PC-3 (cell line): ENCODE measurements around the gene BLMH. TPM values are rescaled to one million over a fixed set of nuclear protein-coding genes. Genes with fewer than 3 reads are reported as not detected.

Experiments
- ATAC-seq: fragments of 200-7000 bp; cut with Tn5 transposase; 2 replicates; pipeline ENCODE4 v1.9.1; 2020; ENCODE audit warnings: mild to moderate bottlenecking, moderate library complexity
- BruUV-seq: library from RNA; stranded (reverse); fragments of 400-500 nt; replicated peaks from 2 replicates; lab custom pipeline; 2021; lab: Mats Ljungman, UMichigan
- CTCF ChIA-PET: fragments of 300-600 bp; sonication (Branson Sonifier 250); formaldehyde crosslinking; loops from one replicate; lab custom pipeline; 2022; ENCODE audit warnings: antibody characterized with exemption; lab: Charles Lee
- POLR2A ChIA-PET: fragments of 300-600 bp; sonication (Branson Sonifier 250); formaldehyde crosslinking; loops from one replicate; lab custom pipeline; 2022; ENCODE audit warnings: antibody characterized with exemption; ENCODE audit not compliant: unreplicated experiment; lab: Charles Lee
- DNase-seq: peaks from one replicate; pipeline ENCODE4 v3.0.0-alpha.2; 2015
- H2AFZ ChIP-seq: fragments of 300-600 bp; sonication (generic); 2 replicates; pipeline ENCODE4 v1.6.0; 2016; ENCODE audit warnings: antibody characterized with exemption, low read length
- H3F3A ChIP-seq: fragments of 300-600 bp; sonication (generic); one replicate; pipeline ENCODE4 v1.6.0; 2017; ENCODE audit warnings: antibody characterized with exemption, low read length, control low read depth, mild to moderate bottlenecking; ENCODE audit not compliant: unreplicated experiment
- H3K27ac ChIP-seq: fragments of 300-600 bp; sonication (generic); 2 replicates; pipeline ENCODE4 v1.5.1; 2016; ENCODE audit warnings: mild to moderate bottlenecking, low read length
- H3K27me3 ChIP-seq: fragments of 300-600 bp; sonication (generic); 2 replicates; pipeline ENCODE4 v1.6.1; 2016; ENCODE audit warnings: low read length, mixed read lengths
- H3K36me3 ChIP-seq: fragments of 300-600 bp; sonication (generic); 2 replicates; pipeline ENCODE4 v1.6.1; 2016; ENCODE audit warnings: low read depth, mixed run types, low read length, mixed read lengths
- H3K4me1 ChIP-seq: fragments of 300-600 bp; sonication (generic); 2 replicates; pipeline ENCODE4 v1.5.1; 2016; ENCODE audit warnings: low read length; ENCODE audit not compliant: insufficient read depth
- H3K4me2 ChIP-seq: fragments of 300-600 bp; sonication (generic); 2 replicates; pipeline ENCODE4 v1.6.0; 2016; ENCODE audit warnings: low read length
- H3K4me3 ChIP-seq: fragments of 300-600 bp; sonication (generic); 2 replicates; pipeline ENCODE4 v1.5.1; 2016; ENCODE audit warnings: mild to moderate bottlenecking, low read length, mixed read lengths
- H3K79me2 ChIP-seq: fragments of 300-600 bp; sonication (generic); 2 replicates; pipeline ENCODE4 v1.6.1; 2017; ENCODE audit warnings: low read length, mixed read lengths
- H3K9ac ChIP-seq: fragments of 300-600 bp; sonication (generic); 2 replicates; pipeline ENCODE4 v1.6.0; 2016; ENCODE audit warnings: mild to moderate bottlenecking, low read length
- H3K9me2 ChIP-seq: fragments of 300-600 bp; sonication (generic); replicated peaks from 2 replicates; pipeline ENCODE4 v1.6.1; 2016; ENCODE audit warnings: mixed run types, low read length, mixed read lengths
- H3K9me3 ChIP-seq: fragments of 300-600 bp; sonication (generic); 2 replicates; pipeline ENCODE4 v1.6.1; 2016; ENCODE audit warnings: low read length, mixed read lengths
- H4K20me1 ChIP-seq: fragments of 300-600 bp; sonication (generic); 2 replicates; pipeline ENCODE4 v1.6.1; 2016; ENCODE audit warnings: low read length, mixed read lengths
- CTCF ChIP-seq: fragments of 300-600 bp; sonication (generic); conservative IDR thresholded peaks from 2 replicates; pipeline ENCODE4 v1.5.1; 2017; ENCODE audit warnings: antibody characterized with exemption, low read depth, mild to moderate bottlenecking, low read length
- EZH2 ChIP-seq: fragments of 300-600 bp; sonication (generic); IDR thresholded peaks from one replicate; pipeline ENCODE4 v1.6.1; 2017; ENCODE audit warnings: antibody characterized with exemption, mild to moderate bottlenecking, low read length; ENCODE audit not compliant: unreplicated experiment
- EZH2phosphoT487 ChIP-seq: fragments of 300-600 bp; sonication (generic); IDR thresholded peaks from 2 replicates; pipeline ENCODE4 v1.6.1; 2018; ENCODE audit warnings: mild to moderate bottlenecking, antibody characterized with exemption, low read length, borderline replicate concordance
- intact Hi-C: fragments of 100-400 bp; cut with micrococcal nuclease; formaldehyde crosslinking; loops from 2 replicates; pipeline ENCODE4 v1.9.0; 2023
- total RNA-seq: library from RNA; depleted of rRNA; stranded (reverse); fragments of >200 nt; gene quantifications from 2 replicates; pipeline ENCODE4 v1.2.3, GENCODE V29; 2014

Gene BLMH
- total RNA-seq, 1 experiment from 2014 or later: 15.9 TPM

GRCh38 chr17:30302241-30302640 lies 10.5 kb upstream of the BLMH start:
- Histone ChIP-seq H3F3A (no peaks in the 10 kb centered on the region), H3K9me3 (no peaks in the 10 kb centered on the region), H3K4me3 (no peak overlapping the region), H3K4me1 (no peaks in the 10 kb centered on the region), H2AFZ (no peak overlapping the region), H3K9ac (no peak overlapping the region), H3K9me2 (no peaks in the 10 kb centered on the region), H3K27ac (no peak overlapping the region), H3K27me3 (no peaks in the 10 kb centered on the region), H4K20me1 (no peaks in the 10 kb centered on the region), H3K79me2 (no peaks in the 10 kb centered on the region), H3K36me3 (no peaks in the 10 kb centered on the region), H3K4me2 (no peak overlapping the region)
- DNase-seq (no peak), ATAC-seq (no peak)
- intact Hi-C loops: no loop called here
- no TSS peak for BruUV-seq
- TF ChIP-seq EZH2phosphoT487 (no peak), CTCF (no peak), EZH2 (no peak)
- ChIA-PET CTCF (no interaction called here), POLR2A (no interaction called here)

- Histone ChIP-seq H3K79me2 (no peaks in the 10 kb centered on the region), H3K9ac (no peak overlapping the region), H3K9me3 (no peaks in the 10 kb centered on the region), H2AFZ (no peak overlapping the region), H3K9me2 (no peaks in the 10 kb centered on the region), H3K27me3 (no peaks in the 10 kb centered on the region), H3K4me2 (no peak overlapping the region), H3K27ac (no peak overlapping the region), H3K4me3 (no peak overlapping the region), H4K20me1 (no peaks in the 10 kb centered on the region), H3K4me1 (no peaks in the 10 kb centered on the region), H3K36me3 (no peaks in the 10 kb centered on the region), H3F3A (no peaks in the 10 kb centered on the region)
- intact Hi-C loops: no loop called here
- ChIA-PET POLR2A (no interaction called here), CTCF (no interaction called here)
- no peak for ATAC-seq
- BruUV-seq: no TSS peak
- TF ChIP-seq EZH2phosphoT487 (no peak), EZH2 (no peak), CTCF (no peak)
- no peak for DNase-seq
These were observed 9.1 kb upstream of the BLMH start for GRCh38 chr17:30300818-30301217.

- Histone ChIP-seq H3K9me3 (no peaks in the 10 kb centered on the region), H3K27ac (no peak overlapping the region), H3K79me2 (no peaks in the 10 kb centered on the region), H3K9ac (no peak overlapping the region), H4K20me1 (no peaks in the 10 kb centered on the region), H2AFZ (no peak overlapping the region), H3K4me3 (no peak overlapping the region), H3K9me2 (no peaks in the 10 kb centered on the region), H3K27me3 (no peaks in the 10 kb centered on the region), H3F3A (no peaks in the 10 kb centered on the region), H3K4me1 (no peaks in the 10 kb centered on the region), H3K36me3 (no peaks in the 10 kb centered on the region), H3K4me2 (no peak overlapping the region)
- ATAC-seq (no peak), DNase-seq (peak; percentile 39)
- ChIA-PET POLR2A (no interaction called here), CTCF (interaction anchor here (0.5 to 1.0 kb wide), 2 partner anchors 9 to 37 kb away, joined by 6 to 9 read pairs; no protein-coding TSS in a partner anchor)
- BruUV-seq: no TSS peak
- intact Hi-C loops: loop anchor here (1.0 kb wide), 1 partner anchor 37 kb away; no protein-coding TSS in a partner anchor
- TF ChIP-seq CTCF: peak; percentile 62
- no peak for TF ChIP-seq EZH2phosphoT487
These were observed 7.3 kb upstream of the BLMH start for GRCh38 chr17:30299000-30299399.
